ENCODE results near the gene TRPM5.
"Not testable (repeated sequence)": the region's sequence is repeated elsewhere in the genome, so short reads cannot be mapped to it uniquely, and the experiment has no call there.

TRPM5 gene

DNA sequence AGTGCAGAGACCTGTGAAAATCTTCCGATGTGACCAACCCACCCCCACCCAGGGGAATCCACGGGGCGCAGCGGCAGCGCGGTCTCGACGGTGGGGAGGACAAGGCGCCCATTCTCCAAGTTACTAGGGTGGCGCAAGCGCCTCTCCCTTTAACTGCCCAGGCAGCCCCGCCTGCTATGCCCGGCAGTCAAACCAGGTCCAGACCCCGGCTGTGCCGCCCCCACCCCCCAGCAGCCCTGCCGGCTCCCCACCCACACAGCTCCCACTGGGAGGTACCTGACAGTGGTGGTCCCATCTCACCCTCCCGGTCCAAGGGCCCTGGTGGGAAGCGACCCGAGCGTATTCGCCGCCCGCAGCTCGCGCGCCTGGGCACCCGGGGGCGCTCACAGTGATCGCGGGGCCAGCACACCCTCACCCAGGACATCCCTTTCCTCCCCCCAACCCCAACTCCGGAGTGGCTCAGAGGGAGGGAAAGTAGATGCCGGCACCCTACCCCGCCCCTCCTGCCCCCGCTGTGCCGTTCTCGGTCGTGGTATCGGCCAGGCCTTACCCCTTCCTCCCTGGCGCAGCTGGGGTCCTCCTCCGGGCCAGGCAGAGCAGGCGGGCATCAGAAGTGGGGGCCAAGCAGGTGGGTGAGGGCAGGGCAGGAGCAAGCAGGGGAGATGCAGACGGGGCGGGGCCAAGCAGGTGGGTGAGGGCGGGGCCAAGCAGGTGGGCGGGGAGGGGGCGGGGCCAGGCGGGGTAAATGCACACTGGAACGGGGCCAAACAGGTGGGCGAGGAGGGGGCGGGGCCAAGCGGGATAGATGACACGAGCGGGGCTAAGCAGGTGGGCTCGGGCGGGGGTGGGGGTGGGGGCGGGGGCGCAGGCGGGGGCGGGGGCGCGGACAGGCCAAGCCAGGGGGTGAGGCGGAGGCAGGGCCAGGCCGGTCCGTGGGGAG lies at the start of gene TRPM5:
TRPM5 (minus strand) TSS at position 634 of the 940 bp plus-strand sequence. CDS start 21,478 bp downstream, outside the sequence.
- DNase-seq: peak; percentile 76

- no peak for DNase-seq
Measured at GRCh38 chr11:2489083-2489482, 44.8 kb upstream of the TRPM5 start.

GRCh38 chr11:2488004-2488403 lies 43.7 kb upstream of the TRPM5 start:
- no peak for DNase-seq

DNA sequence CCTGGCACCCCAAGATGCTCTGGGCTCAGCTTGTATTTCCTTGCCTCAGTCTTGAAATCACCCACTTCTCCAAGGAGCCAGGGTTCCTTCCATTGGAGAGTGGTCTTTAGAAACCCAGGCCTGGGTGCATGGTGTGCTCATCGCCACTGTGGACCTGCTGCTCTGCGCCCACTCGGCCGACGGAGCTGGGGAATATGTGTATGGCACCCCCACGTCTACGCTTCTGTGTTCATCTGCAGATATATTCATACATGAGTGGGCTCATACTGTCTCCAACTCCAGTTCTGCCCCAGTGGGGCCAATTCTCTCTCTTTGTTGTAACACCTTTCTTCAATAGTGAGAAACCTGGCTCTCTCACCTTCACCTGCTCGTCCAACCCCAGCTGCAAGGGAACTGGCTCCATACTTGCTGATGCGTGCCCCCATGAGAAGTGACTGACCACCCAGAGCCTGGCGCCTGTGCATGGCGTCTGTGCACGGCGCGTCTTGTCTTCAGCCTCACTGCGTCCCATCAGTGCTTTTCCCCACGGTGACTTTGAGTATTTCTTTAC lies 40.3 kb upstream of the TRPM5 start:
- DNase-seq: no peak

DNA sequence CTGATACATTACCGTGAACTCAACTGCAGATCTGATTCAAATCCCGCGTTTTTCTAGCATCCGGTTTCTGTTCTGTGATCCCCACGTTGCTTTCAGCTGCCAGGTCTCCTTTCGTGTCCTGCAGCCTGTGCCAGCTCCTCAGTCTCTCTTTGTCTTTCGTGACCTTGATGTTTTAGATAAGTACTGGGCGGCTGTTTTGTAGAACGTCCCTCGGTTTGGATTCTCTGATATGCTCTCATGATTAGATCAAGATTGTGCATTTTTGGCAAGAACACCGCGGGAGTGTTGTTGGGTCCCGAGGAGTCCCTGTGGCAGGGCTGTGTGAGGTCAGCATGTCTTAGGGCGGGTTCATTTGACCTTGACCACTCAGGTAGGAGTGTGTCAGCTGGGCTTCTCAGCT lies 39.1 kb upstream of the TRPM5 start:
- DNase-seq: no peak

DNA sequence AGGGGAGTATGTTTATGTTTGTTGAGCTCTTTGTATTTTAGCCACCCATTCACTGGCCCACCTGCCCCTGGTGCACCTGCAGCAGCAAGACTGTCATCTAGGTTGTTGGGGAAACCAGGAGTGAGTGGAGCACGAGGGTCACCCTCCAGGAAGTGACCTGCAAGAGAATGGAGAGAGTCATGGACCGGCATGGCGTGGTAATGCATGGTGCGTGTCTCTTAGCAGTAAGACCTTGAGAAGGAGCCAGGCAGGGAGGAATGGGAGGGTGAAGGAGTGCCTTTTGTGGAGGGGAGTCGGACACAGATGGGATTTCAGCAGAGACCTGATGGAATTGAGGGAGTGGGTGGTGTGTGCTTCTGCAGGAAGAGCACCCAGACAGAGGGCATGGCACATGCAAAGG lies 38.4 kb upstream of the TRPM5 start:
- no peak for DNase-seq

GRCh38 chr11:2482204-2482603 lies 37.9 kb upstream of the TRPM5 start:
- DNase-seq: no peak

- DNase-seq: no peak
Measured at GRCh38 chr11:2481253-2481652, 36.9 kb upstream of the TRPM5 start.

DNA sequence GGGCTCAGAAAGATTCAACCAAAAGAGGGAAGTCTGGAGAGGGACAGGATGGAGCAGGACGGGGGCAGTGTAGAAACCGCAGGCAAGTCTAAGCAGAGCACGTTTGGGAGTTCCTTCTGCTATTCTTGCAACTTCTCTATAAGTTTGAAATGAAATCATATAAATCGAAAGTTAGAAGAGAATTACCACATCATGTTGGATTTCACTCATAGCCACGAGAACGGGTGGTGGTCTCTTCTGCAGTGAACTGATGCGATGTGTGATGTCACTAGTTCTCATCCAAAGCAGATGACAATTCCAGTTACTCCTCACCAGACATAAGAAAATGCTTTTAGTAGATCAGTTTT lies 36.5 kb upstream of the TRPM5 start:
- no peak for DNase-seq

DNA sequence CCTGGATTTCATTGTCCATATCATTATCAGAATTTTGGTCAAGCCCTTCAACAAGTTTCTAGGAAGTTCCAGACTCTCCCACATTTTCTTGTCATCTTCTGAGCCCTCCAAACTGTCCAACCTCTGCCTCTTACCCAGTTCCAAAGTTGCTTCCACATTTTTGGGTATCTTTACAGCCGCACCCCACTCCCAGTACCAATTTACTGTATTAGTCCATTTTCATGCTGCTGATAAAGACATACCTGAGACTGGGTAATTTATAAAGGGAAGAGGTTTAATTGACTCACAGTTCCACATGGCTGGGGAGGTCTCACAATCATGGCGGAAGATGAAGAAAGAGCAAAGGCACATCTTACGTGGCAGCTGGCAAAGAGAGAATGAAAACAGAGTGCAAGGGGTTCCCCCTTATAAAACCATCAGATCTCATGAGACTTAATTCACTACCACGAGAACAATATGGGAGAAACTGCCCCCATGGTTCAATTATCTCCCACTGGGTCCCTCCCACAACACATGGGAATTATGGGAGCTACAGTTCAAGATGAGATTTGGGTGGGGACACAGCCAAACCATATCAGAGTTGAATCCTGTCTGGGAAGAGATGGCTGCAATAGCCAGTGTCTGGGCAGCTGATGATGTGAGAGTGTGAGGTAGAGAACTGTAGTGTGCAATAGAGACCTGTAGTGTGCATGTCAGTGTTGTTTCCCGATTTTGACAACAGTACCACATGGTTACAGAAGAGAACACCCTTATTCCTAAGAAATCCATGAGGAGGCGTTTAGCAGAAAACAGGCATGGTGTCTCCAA lies 36.0 kb upstream of the TRPM5 start:
- not testable (repeated sequence) for DNase-seq

GRCh38 chr11:2477936-2478335 lies 33.6 kb upstream of the TRPM5 start:
- no peak for DNase-seq

GRCh38 chr11:2477254-2477653 lies 32.9 kb upstream of the TRPM5 start:
- no peak for DNase-seq

DNA sequence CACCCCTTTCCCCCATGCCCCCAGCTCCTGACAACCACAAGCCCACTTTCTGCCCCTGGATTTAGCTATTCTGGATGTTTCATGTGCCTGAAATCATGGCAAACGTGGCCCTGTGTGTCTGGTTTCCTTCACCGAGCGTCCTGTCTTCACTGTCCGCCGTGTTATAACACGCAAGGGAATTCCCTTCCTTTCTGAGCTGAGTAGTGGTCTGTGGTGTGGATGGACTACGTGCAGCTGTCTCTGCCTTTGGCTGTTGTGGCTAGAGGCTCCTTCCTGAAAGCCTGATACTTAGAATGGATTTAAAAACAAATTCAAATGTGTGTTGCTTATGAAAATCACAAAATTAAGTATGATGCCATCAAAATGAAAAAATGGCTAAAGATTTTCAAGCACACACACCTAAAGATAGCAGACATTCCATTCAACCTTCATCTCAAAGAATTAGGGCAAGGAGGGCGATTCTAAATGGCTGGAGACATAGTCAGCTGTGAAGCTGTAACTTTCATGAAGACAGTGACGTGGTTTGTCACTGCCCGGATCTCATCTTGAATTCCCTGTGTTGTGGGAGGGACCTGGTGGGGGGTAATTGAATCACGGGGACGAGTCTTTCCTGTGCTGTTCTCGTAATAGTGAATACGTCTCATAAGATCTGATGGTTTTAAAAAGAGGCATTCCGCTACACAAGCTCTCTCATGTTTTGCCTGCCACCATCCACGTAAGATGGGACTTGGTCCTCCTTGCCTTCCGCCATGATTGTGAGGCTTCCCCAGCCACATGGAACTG lies 31.0 kb upstream of the TRPM5 start:
- DNase-seq: no peak

DNA sequence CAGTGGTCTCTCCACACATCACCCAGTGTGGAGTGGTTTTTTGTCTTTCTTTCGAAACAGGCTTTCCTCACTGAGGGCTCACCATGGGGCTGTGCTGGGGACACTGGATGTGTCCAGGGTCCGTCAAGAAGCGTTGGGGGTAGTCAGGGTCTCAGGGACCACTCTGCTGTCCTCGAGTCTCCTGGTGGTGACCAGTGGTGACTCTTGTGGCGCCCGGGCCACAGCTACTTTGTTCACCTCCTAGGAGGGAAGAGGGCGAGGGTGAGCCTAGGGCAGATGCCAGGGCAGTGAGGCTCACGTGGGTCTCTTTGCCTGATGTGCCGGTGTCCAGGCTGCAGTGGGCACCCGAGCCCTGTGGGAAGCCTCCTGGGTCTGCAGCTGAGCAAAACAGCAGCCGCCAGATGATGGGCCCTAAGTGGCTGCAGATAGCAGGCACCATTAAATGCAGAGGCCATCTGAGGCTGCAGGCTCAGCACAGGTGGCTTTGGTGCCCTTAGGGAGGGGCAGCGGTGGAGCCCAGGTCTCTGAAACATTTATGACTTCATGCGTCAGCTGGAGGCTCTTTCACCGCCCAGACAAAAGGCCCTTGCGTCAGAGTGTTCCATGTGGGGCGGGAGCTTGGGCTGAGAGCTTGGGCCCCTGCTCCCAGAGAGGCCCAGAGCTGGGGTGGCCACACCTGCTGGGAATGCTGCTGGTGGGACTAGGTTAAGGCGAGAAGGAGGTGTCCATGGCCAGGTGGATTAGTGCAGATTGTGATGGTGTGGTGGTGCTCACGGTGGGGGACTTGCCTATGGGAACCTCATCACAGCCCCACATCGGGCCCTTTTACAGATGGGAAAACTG lies 30.0 kb upstream of the TRPM5 start:
- no peak for DNase-seq

DNA sequence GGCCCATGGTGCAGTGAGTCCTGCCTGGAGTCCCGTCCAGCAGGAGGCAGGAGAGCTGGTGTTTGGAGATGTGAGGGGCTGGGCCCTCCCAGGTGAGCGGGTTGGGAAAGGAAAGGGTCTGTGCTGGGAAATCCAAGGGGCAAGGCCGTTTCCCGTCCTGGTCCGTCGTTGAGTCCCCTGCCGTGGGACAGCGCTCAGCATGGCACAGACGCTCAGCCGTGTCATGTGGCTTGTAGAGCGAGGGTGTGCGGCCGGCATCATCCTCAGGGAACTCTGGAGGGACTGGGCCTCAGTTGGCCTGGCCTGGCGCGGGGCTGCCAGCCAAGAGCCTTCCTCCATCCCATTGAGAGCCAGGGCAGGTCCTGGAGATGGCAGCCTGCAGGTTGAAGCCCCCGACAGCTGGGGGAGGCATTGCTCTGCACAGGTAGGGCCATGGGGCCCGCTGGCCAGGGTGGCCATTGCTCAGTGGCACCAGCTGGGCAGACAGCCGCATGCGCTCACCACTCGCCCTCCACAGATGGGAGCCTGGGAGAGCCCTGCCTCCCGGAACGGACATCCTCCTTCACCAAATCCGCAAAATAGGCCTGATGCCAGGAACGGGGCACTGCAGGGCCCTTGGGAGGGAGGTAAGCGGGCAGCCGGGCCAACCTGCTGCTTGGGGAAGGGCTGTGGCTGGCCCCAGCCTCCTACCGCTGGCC lies 29.2 kb upstream of the TRPM5 start:
- DNase-seq: no peak

DNA sequence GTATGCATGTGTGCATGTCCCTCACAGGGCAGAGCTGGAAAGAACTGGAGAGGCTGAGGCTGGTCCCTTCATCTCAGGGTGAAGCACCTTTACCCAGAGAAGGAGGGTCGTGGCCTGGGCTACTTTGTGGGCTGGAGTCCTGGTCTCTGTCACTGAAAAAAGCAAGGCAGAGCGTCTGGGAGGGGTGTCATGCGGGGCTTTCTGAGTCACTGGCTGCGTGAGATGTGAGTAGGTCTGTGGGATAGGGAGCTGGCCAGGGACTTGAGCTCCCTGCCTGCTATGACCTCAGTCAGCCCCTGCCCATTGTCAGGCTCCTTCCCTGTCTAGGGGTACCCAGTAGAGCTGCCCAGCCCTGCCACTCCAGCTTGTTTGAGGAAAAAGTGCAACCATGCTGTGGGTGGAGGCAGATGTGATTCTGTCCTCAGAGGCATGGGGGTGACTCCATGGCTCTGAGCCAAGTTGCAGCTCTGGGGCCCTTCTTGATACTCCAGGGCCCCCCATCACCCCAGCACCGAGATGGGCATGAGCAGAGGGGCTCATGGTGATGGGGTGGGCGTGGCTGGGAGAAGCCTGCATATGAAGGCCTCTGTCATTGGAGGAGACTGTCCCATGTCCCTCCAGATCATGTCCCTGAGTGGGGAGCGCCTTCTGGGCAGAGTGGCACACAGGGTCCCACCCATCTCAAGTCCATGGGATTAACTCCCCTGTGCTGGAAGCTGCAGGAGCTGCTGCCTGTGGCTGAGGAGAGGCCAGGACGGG lies 28.3 kb upstream of the TRPM5 start:
- no peak for DNase-seq

GRCh38 chr11:2471804-2472096 lies 27.4 kb upstream of the TRPM5 start:
- DNase-seq: no peak

GRCh38 chr11:2471048-2471803 lies 26.9 kb upstream of the TRPM5 start:
- no peak for DNase-seq

GRCh38 chr11:2470495-2470894 lies 26.2 kb upstream of the TRPM5 start:
- DNase-seq: no peak

Data from activated naive CD4-positive, alpha-beta T cell treated with Interleukin-2 at 50 U/mL for 16 hours (primary cell).